Cardiac fibroblast (primary cell): Measurements from ENCODE around the gene ACP6.
A peak's percentile ranks its signal among the peaks of the same experiment; 100 is the strongest.

Experiments
- DNase-seq, 2 donors: peaks; one replicate each; pipeline versions ENCODE4 v3.0.0 to v3.0.0-alpha.2; 2010; ENCODE audit warnings: low read depth in 2 of 2
- H3K4me3 ChIP-seq, 2 donors: replicated peaks in 1 of 2; 1 replicate in 1 of 2; 2 replicates in 1 of 2; pipeline ENCODE4 v1.5.1; 2011; ENCODE audit warnings: low read depth in 2 of 2, low read length in 2 of 2, mild to moderate bottlenecking in 2 of 2, moderate library complexity in 1 of 2
- TF ChIP-seq, protein P1 (sequence below): IDR thresholded peaks from one replicate; pipeline ENCODE4 v1.5.1; 2011; ENCODE audit warnings: low read depth, mild to moderate bottlenecking, low read length, inconsistent platforms

Gene ACP6

DNA sequence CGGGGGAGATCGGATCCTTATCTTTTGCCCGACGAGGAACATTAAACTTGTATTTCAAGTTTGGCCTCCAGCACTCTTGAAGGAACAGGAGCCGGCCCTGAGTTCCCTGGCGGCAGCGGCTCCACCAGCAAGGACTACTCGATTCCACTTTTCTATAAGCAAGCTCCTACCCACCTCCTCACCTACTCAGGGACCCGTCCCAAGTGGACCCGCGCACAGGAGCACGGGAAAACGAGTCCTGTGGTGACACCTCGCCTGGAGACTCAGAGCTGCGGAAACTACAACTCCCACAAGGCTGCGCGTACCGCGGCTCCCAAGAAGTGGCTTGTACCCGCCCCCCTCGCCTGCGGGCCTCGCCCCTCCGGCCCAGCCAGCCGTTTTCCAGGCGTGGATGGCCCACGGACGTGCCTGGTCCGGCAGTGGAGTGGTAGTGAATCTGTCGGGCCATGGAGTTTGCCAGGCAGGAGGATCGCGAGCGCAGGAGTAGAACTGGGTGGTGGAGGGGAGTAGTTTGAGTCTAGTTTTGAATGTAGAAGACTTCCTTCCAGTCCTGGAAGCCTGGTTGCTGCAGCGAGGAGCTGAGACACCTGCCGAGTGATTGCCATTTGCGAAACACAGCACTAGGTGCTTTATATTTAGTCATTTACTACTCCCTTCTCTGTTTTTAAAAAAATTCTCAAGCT, at the start of gene ACP6:
Gene ACP6 (minus strand): TSS at position 206 of the 683 bp plus-strand sequence. CDS start 476 bp downstream, outside the sequence.
- peak within 1 kb of the TSS; percentile 79 to 82 for H3K4me3 ChIP-seq
- peak; percentile 92 to 95 for DNase-seq
- TF ChIP-seq, protein P1, sequence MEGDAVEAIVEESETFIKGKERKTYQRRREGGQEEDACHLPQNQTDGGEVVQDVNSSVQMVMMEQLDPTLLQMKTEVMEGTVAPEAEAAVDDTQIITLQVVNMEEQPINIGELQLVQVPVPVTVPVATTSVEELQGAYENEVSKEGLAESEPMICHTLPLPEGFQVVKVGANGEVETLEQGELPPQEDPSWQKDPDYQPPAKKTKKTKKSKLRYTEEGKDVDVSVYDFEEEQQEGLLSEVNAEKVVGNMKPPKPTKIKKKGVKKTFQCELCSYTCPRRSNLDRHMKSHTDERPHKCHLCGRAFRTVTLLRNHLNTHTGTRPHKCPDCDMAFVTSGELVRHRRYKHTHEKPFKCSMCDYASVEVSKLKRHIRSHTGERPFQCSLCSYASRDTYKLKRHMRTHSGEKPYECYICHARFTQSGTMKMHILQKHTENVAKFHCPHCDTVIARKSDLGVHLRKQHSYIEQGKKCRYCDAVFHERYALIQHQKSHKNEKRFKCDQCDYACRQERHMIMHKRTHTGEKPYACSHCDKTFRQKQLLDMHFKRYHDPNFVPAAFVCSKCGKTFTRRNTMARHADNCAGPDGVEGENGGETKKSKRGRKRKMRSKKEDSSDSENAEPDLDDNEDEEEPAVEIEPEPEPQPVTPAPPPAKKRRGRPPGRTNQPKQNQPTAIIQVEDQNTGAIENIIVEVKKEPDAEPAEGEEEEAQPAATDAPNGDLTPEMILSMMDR, result no peak

DNA sequence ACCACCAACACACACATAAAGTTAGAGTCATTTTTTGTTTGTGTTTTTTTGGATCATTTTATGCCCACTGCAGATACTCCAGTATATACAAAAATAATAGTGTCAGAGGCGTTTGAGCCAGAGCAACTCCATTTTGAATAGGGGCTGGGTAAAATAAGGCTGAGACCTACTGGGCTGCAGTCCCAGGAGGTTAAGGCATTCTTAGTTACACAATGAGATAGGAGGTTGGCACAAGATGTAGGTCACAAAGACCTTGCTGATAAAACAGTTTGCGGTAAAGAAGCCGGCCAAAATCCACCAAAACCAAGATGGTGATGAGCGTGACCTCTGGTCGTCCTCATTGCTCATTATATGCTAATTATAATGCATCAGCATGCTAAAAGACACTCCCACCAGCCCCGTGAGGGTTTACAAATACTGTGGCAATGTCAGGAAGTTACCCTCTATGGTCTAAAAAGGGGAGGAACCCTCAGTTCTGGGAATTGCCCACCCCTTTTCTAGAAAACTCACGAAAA, 49.4 kb upstream of the ACP6 start:
- DNase-seq, result no peak
- TF ChIP-seq, protein P1, result no peak
- H3K4me3 ChIP-seq, result no peak overlapping the region

DNA sequence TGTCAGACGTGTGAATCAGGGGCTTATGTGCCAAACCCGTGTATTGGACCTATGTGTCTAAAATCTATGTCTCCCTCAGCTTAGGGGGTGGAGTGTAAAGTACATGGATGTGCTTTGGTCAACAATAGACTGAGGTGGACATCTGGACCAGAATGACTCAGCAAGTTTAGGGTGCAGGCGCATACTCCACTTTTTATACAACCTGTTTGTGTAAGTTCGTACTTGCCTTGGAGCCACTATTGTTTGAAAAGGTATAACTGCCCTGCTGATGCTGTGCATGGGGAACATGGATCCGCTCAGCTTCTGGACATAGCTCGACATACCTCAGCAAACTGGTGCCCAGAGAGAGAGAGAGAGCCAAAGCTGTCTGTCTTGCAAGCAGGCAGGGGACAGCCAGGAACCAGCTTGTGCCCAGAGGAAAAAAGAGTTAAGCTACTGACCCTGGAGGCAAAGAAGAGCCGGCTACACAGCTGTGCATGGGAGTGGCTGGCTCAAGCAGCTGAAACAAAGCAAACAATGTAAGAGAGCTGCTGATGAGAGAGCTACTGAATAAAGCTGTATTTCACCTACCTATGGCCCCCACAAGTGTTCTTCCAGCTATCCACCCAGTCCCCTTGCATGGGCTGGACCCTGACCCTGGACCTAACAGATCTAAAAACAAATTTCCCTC, 48.8 kb upstream of the ACP6 start:
- TF ChIP-seq, protein P1, result no peak
- DNase-seq, result peak in 1 of 2 donors; percentile 3
- no peak overlapping the region for H3K4me3 ChIP-seq

DNA sequence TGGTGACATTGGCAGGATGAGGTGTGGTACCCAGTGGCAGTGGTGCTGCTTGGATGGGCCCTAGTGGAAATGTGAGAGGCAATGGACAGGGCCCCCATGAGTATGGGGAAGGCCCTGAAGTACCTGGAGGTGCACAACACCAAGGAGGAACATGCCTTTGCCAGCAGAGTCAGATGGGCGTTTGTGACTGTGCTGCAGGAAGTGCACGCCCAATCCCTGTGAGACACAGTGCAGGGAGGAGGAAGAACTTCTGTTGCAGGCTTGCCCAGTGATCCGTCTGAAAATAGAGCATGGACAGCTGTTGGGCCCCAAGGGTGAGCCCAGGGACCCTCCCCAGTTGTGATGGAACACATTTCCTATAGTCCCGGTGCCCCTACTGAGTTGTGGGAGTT, 47.4 kb upstream of the ACP6 start:
- DNase-seq, result peak in 1 of 2 donors; percentile 7
- TF ChIP-seq, protein P1, result no peak
- H3K4me3 ChIP-seq, result no peak overlapping the region

DNA sequence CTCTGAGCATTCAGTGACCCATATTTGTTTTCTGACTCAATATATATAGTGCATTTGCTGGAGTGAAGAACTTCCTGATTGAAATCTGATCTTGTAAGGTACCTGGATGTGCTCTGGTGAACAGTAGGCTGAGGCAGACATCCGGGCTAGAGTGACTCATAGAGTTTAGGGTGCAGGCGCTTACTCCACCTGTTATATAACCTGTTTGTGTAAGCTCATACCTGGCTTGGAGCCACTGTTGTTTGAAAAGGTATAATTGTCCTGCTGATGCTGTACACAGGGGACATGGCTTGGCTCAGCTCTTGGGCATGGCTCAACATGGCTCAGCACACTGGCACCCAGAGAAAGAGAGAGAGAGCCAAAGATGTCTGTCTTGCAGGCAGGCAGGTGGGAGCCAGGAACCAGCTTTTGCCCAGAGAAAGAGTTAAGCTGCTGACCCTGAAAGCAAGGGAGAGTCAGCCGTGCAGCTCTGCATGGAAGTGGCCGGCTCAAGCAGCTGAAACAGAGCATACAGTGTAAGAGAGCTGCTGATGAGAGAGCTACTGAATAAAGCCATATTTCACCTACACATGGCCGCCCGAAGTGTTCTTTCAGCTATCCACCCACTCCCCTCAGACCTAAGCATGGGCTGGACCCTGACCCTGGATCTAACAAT, 46.9 kb upstream of the ACP6 start:
- TF ChIP-seq, protein P1, result no peak
- peak in 1 of 2 donors; percentile 3 for DNase-seq
- H3K4me3 ChIP-seq, result no peak overlapping the region

DNA sequence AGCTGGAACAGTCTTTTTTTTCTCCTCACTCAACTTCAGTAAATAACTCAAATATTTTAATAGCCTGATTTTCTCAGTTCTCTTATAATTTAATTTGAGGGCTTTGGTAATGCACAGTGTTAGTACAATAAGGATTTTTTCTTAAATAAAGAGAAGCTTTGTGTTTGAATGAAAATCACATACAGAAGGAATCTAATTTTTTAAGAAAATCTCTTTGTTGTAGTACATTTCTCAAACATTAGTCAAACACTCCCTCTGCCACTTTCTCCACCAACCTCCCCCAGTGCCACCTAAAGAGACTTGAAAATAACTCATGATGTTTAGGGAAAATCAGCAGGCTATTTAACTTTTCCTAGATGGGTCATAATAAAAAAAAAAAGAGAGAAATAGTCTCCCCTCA, 42.3 kb upstream of the ACP6 start:
- DNase-seq, result no peak
- TF ChIP-seq, protein P1, result no peak
- no peak overlapping the region for H3K4me3 ChIP-seq
